CD4-positive, alpha-beta T cell treated with Interleukin-1 beta for 1 hour (primary cell): ENCODE results near the gene PDE4D.

ENCODE experiments used
- DNase-seq, 2 donors: peaks; one replicate each; pipeline ENCODE4 v3.0.0-alpha.2; 2020 to 2022

PDE4D gene

GRCh38 chr5:59268756-59269415, 624.6 kb downstream of the PDE4D start:
- DNase-seq = no peak

- no peak for DNase-seq
Observed at GRCh38 chr5:59267033-59267432, 626.5 kb downstream of the PDE4D start.

- no peak for DNase-seq
Observed at GRCh38 chr5:59266410-59266809, 627.1 kb downstream of the PDE4D start.

GRCh38 chr5:59264639-59265245, 628.8 kb downstream of the PDE4D start:
- no peak for DNase-seq

GRCh38 chr5:59264013-59264412, 629.5 kb downstream of the PDE4D start:
- DNase-seq = no peak

- DNase-seq = no peak
Observed at GRCh38 chr5:59261969-59262368, 631.6 kb downstream of the PDE4D start.

- DNase-seq = no peak
Observed at GRCh38 chr5:59260973-59261372, 632.6 kb downstream of the PDE4D start.

- DNase-seq = no peak
Observed at GRCh38 chr5:59260200-59260599, 633.3 kb downstream of the PDE4D start.

- no peak for DNase-seq
Observed at GRCh38 chr5:59259237-59259636, 634.3 kb downstream of the PDE4D start.

- no peak for DNase-seq
Observed at GRCh38 chr5:59257488-59258400, 635.8 kb downstream of the PDE4D start.

- DNase-seq = no peak
Observed at GRCh38 chr5:59256331-59256730, 637.2 kb downstream of the PDE4D start.

GRCh38 chr5:59254055-59254687, 639.4 kb downstream of the PDE4D start:
- no peak for DNase-seq

GRCh38 chr5:59253625-59254024, 639.9 kb downstream of the PDE4D start:
- no peak for DNase-seq

- no peak for DNase-seq
Observed at GRCh38 chr5:59251627-59252026, 641.9 kb downstream of the PDE4D start.

GRCh38 chr5:59249726-59250125, 643.8 kb downstream of the PDE4D start:
- DNase-seq = no peak

GRCh38 chr5:59249160-59249559, 644.4 kb downstream of the PDE4D start:
- DNase-seq = no peak

- no peak for DNase-seq
Observed at GRCh38 chr5:59246882-59247281, 646.6 kb downstream of the PDE4D start.

- DNase-seq = no peak
Observed at GRCh38 chr5:59246145-59246869, 647.2 kb downstream of the PDE4D start.

GRCh38 chr5:59245198-59245597, 648.3 kb downstream of the PDE4D start:
- no peak for DNase-seq

- DNase-seq = no peak
Observed at GRCh38 chr5:59241552-59241951, 652.0 kb downstream of the PDE4D start.

GRCh38 chr5:59241119-59241518, 652.4 kb downstream of the PDE4D start:
- no peak for DNase-seq

GRCh38 chr5:59238126-59238902, 655.2 kb downstream of the PDE4D start:
- DNase-seq = no peak
